ENCODE data around the gene CACNB4.
"Not testable (repeated sequence)": the region's sequence is repeated elsewhere in the genome, so short reads cannot be mapped to it uniquely, and the experiment has no call there.

The CACNB4 gene

GRCh38 chr2:152024477-152024876, 74.4 kb downstream of the CACNB4 start:
- no peak for DNase-seq (ENCODE audit: extremely low read depth in 1 of 2, low read depth in 1 of 2)

DNA sequence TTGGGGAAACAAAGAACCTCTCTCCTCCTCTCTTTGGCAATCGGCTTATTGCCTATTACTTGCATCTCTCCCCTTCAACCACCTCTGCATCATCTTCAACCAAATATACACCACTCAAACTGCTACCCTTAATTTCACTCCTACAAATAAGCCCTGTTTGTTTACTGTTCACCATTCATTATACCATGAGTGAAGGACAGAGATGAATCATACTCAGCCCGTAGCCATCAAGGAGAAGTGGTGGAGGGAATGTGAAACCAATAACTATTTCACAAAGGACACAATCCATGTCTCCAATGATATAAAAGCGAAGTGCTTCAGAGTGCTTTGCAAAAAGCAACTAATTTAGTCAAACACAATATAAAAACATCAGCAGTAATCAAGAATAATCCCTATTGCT, 76.8 kb downstream of the CACNB4 start:
- no peak for DNase-seq (ENCODE audit: extremely low read depth in 1 of 2, low read depth in 1 of 2)

DNA sequence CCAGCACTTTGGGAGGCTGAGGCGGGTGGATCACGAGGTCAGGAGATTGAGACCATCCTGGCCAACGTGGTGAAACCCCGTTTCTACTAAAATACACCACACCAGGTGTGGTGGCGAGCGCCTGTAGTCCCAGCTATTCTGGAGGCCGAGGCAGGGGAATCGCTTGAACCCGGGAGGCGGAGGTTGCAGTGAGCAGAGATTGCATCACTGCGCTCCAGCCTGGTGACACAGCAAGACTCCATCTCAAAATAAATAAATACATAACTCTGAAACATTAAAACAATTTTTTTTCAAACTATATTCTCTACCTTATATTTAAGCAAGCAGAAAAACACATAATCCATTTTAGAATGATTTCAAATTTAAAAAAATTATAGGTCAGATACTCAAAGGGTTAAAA, 77.8 kb downstream of the CACNB4 start:
- not testable (repeated sequence) for DNase-seq (ENCODE audit: extremely low read depth in 1 of 2, low read depth in 1 of 2)

DNA sequence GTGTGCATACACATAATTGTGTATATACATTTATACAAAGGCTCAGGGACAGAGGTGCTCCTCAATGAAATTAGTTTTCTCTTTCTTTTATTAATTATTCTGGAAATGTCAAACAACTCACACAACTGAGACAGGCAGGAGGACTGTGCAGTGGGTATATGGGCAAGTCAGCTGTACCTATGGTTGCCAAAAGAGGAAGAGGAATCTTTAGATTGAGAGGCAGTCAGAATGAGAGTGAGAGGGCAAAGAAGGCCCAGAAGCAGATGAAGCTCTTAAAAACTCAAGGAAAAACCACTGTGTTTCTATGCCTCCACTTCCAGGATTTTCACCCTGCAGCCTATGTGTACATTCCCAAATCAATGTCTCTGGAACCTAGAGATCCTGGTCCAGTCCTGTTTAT, 79.1 kb downstream of the CACNB4 start:
- DNase-seq (ENCODE audit: extremely low read depth in 1 of 2, low read depth in 1 of 2): no peak

DNA sequence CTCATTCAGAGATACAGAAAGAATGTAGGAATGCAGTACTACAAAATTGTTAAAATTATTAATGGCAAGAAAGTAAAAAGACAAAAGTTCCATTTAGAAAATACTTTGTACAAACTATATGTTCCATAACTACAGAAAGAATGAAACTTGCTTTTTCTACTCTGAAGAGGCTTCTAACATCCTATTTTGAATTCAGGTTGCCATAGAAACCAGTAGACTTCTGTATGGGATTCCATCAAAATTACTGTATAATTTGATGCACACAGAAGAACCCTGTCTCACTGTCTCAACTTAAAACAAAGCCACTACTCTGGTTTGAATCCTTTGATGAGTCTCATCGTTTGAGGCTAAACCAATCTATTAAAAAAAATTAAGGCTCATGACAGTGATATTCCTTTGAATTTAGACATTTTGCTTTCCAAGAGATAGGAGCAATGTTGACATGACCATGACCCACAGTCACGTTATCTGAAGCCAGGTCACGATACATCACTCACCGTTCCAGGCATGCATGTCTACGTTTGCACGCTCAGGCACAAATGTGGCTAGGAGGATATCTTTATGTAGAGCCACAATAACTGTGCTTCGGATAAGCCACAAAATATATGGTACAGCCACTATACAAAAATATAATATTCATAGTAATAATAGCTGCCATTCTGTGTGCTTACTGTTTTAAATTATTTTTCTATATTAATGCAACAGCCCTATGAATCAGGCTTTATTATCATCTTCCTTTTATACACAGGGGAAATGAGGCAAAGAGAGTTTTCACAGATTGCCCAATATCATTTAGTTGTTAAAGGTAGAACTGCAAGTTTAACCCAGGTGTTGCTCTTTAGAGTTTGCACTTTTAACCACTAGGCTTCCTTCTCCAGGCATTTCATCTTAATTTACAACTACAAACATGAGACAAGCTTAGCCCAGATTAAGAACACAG, 82.4 kb downstream of the CACNB4 start:
- DNase-seq (ENCODE audit: extremely low read depth in 1 of 2, low read depth in 1 of 2): no peak

- DNase-seq (ENCODE audit: extremely low read depth in 1 of 2, low read depth in 1 of 2): no peak
These were observed 83.3 kb downstream of the CACNB4 start for GRCh38 chr2:152015552-152015951.

DNA sequence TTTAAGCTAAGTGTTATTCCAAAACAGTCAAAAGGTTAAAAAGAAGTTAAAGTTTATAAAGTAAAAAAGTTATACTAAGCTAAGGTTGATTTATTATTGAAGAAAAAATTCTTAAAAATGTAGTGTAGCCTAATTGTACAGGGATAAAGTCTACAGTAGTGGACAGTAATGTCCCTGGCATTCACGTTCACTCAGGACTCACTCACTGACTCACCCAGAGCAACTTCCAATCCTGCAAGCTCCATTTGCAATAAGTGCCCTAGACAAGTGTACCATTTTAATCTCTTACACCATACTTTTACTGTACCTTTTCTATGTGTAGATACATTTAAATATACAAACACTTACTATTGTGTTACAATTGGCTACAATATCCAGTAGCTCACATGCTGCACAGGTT, 86.1 kb downstream of the CACNB4 start:
- no peak for DNase-seq (ENCODE audit: extremely low read depth in 1 of 2, low read depth in 1 of 2)

GRCh38 chr2:152011724-152012123, 87.1 kb downstream of the CACNB4 start:
- DNase-seq (ENCODE audit: extremely low read depth in 1 of 2, low read depth in 1 of 2): no peak

DNA sequence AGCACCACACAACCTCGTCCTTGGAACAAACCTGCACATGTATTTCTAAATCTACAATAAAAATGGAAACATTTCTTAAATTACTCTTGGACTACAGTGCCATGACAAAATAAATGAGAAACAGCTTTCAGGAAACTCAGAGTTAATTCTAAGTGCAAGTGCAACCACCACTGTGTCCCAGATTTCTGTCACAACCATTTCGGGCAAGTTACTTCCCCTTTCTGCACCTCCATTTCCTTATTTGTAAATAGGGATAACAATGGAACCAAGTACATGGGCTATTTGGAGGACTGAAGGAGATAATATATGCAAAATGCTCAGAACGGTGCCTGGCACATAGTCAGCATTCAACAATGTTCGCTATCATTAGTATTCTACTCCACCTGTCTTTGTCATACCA, 93.2 kb downstream of the CACNB4 start:
- DNase-seq (ENCODE audit: extremely low read depth in 1 of 2, low read depth in 1 of 2): no peak

GRCh38 chr2:152003283-152003682, 95.6 kb downstream of the CACNB4 start:
- DNase-seq (ENCODE audit: extremely low read depth in 1 of 2, low read depth in 1 of 2): not testable (repeated sequence)

- peak in 1 of 2 donors; percentile 8 for DNase-seq (ENCODE audit: extremely low read depth in 1 of 2, low read depth in 1 of 2)
These were observed 99.8 kb downstream of the CACNB4 start for GRCh38 chr2:151999053-151999452.

- DNase-seq (ENCODE audit: extremely low read depth in 1 of 2, low read depth in 1 of 2): no peak
These were observed 102.4 kb downstream of the CACNB4 start for GRCh38 chr2:151996243-151997003.

- DNase-seq (ENCODE audit: extremely low read depth in 1 of 2, low read depth in 1 of 2): no peak
These were observed 103.7 kb downstream of the CACNB4 start for GRCh38 chr2:151995161-151995557.

DNA sequence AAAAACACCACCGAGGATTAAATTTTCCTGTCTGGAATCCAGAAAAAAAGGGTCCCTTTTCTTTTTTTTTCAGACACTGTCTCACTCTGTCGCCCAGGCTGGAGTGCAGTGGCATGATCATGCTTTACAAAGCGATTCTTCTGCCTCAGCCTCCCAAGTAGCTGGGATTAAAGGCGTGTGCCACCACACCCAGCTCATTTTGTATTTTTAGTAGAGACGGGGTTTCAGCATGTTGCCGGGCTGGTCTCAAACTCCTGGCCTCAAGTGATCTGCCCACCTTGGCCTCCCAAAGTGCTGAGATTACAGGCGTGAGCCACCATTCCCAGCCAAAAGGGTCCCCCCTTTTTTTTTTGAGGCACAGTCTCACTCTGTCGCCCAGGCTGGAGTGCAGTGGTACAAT, 104.7 kb downstream of the CACNB4 start:
- not testable (repeated sequence) for DNase-seq (ENCODE audit: extremely low read depth in 1 of 2, low read depth in 1 of 2)

GRCh38 chr2:151991010-151991409, 107.8 kb downstream of the CACNB4 start:
- DNase-seq (ENCODE audit: extremely low read depth in 1 of 2, low read depth in 1 of 2): no peak

- DNase-seq (ENCODE audit: extremely low read depth in 1 of 2, low read depth in 1 of 2): no peak
These were observed 109.5 kb downstream of the CACNB4 start for GRCh38 chr2:151989378-151989777.

DNA sequence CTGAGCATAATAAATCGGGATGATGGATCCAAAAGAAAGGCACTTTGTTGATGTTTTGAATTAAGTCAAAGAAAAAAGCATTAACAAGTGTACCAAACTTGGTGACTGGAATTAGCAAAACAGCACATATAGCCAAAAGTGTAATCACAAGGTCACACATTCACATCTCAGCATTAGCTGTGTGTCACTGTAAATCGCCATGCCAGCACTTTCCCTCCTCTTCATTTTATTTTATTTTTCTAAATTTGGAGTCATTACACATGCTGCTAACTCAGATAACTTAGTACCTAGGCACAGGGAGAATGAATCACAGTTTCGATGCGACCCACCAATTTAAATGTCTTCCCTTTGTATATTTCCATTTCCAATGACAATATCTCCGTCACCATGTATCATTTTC, 111.4 kb downstream of the CACNB4 start:
- no peak for DNase-seq (ENCODE audit: extremely low read depth in 1 of 2, low read depth in 1 of 2)

DNA sequence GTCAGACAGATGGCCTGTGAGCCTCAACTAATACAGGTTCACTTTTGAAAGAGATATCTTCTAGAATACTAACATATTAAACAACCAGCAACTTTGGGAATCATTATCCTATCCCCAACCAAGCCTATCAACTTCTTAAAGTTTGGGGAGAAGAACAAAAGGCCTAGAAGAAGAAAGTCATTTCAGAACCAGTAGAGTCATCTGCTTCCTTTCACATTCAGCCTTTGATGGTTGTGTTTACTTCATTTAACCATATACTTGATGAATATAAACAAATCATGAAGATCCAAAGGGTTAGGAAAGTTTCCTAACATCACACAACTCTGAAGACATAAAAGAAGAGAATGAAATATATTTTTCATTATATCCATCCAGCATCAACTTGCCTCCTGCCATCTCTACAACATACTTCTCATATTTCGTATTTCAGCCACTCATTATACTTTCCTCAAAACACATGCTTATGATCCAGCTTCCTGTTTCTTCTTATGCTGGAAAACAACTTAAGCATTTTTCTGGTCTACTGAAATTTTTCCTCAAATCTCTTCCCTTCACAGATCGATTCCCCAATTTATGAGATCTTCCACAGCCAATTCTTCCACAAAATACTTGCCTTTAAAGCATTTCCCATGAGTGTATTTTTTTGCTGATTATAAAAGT, 114.3 kb downstream of the CACNB4 start:
- DNase-seq (ENCODE audit: extremely low read depth in 1 of 2, low read depth in 1 of 2): no peak

GRCh38 chr2:151983221-151983620, 115.6 kb downstream of the CACNB4 start:
- no peak for DNase-seq (ENCODE audit: extremely low read depth in 1 of 2, low read depth in 1 of 2)

DNA sequence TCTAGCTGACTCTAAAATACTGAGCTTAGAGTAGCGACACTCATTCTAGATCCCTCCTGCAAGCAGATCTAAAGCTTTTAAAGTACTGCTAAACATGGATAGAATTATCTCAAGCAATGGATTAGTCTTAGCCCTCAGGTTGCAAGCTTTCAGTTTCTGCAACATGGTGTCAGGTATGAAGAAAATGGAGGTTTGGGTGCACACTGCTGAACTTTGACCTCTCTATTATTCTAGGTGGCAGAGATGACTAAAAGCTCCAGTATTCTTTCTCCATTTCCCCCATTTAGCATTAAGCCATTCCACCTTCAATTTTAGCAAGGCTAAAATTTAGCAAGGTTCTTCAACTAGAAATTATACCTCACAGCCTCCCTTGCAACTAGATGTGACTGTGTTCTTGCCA, 117.0 kb downstream of the CACNB4 start:
- no peak for DNase-seq (ENCODE audit: extremely low read depth in 1 of 2, low read depth in 1 of 2)

DNA sequence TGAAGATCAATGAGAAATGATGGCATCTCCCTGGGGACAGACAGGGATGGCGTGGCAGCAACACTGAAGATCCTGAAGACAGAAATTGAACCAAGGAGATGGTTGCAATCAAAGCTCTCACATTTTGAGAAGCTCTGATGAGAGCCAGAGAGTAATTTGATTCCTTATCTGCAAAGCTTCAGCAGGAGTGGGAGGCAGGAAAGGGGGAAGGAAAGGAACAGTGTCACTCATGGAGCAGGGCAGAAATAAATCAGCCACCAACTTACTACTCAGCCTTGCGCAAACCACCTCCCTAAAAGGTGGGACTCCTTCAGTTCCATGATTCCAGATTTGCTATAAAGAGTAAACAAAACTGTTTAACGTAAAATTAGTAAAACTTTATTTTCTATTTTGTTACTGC, 119.2 kb downstream of the CACNB4 start:
- DNase-seq (ENCODE audit: extremely low read depth in 1 of 2, low read depth in 1 of 2): no peak

All from activated CD8-positive, alpha-beta memory T cell treated with anti-CD3 and anti-CD28 coated beads for 1 hour (primary cell).